HG03060 (cell line): ENCODE measurements around the gene KANSL1.

Experiments
- ATAC-seq: cut with Tn5 transposase; IDR thresholded peaks from one replicate; pipeline ENCODE4 v1.9.1; 2021; ENCODE audit warnings: low read depth, moderate number of reproducible peaks; ENCODE audit not compliant: unreplicated experiment

The KANSL1 gene

DNA sequence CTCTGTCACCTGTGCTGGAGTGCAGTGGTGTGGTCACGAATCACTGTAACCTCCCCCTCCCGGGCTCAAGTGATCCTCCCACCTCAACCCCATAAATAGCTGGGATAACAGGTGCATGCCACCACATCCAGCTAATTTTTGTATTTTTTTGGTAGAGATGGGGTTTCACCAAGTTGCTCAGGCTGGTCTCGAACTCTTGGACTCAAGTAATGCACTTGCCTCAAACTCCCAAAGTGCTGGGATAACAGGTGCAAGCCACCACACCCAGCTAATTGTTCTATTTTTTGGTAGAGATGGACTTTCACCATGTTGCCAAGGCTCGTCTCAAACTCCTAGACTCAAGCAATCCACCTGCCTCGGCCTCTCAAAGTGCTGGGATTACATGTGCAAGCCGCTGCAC, 107.7 kb downstream of the KANSL1 start:
- ATAC-seq = no peak

- ATAC-seq = no peak
These were observed 111.0 kb downstream of the KANSL1 start for GRCh38 chr17:46082257-46082656.

GRCh38 chr17:46081018-46081320, 112.3 kb downstream of the KANSL1 start:
- no peak for ATAC-seq

DNA sequence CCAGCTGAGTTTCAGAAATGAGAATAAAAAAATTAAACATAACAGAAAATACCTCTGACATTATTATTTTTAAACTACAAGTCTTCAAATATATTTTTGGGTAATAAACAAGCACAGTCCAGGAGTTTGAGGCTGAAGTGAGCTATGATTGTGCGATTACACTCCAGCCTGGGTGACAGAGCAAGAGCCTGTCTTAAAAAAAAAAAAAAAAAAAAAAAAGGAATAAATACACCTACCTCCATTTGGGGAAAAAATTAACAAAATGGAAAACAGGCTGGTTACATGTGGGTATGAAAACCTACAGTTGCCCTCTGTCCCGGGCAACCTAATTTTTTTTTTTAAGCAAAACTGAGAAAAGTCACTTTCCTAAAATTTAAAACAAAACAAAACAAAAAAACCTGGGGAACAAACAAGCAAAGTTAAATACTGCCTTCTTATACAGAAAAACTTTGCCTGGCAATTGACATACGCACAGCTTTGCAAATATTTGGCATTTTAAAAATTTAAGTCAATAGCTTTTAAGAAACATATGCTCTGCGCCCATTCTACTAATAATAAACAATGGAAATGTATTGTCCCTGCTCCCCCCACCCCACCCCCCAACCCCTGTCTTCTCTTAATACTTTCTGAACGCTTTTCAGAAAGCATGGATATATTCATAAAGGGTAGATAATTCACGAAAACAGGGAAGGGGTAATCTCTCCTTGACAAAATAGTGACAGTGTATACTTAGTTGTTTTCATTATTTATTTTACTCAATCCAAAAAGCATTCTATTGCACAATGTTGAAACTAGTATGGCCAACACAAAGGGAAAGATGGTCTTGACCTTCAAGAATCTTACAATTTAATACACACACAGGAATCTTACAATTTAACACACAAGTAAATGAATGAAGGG, 112.9 kb downstream of the KANSL1 start:
- ATAC-seq = no peak

- ATAC-seq = no peak
These were observed 114.6 kb downstream of the KANSL1 start for GRCh38 chr17:46078675-46079074.

- ATAC-seq = no peak
These were observed 118.7 kb downstream of the KANSL1 start for GRCh38 chr17:46074540-46074939.

- no peak for ATAC-seq
These were observed 120.2 kb downstream of the KANSL1 start for GRCh38 chr17:46072998-46073397.

- ATAC-seq = no peak
These were observed 121.4 kb downstream of the KANSL1 start for GRCh38 chr17:46071796-46072195.

DNA sequence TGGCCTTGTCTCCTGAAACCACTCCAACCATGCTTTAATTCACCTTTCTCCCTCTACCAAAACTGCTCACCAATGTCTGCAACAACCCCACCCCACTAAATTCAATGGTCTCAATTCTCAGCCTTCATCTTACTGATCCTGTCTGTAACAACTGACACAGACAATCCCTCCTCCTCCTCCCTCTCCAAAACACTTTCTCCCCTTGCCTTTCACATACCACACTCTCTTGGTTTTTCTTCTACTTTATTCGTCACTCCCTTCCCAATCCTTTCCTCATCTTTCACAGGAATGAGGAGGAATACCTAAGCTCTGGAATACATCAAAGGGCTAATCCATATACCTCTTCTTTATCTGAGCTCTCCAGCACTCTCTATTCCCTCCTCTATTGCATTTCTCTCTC, 128.8 kb downstream of the KANSL1 start:
- no peak for ATAC-seq

DNA sequence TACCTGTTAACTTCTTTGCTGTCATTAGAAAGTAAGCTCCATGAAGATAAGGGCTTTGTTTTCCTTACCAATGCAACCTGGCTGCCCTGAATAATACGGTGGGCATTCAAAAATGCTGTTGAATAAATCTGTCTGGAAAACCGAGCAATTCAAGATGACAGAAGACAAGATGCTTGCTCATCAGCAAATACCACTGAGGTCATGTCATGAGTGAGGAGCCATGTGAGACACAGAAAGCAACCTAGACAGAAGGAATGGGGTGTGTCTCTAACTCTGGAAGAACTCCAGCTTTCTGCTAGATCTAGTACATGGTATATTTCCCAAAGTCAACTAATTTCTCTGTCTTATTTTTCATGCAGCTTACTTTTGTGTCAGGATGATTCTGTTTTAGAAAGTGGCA, 130.0 kb downstream of the KANSL1 start:
- no peak for ATAC-seq

- ATAC-seq = no peak
These were observed 131.8 kb downstream of the KANSL1 start for GRCh38 chr17:46061435-46061834.

GRCh38 chr17:46060461-46060860, 132.8 kb downstream of the KANSL1 start:
- no peak for ATAC-seq

GRCh38 chr17:46059486-46059885, 133.7 kb downstream of the KANSL1 start:
- ATAC-seq = no peak

GRCh38 chr17:46057366-46057765, 135.9 kb downstream of the KANSL1 start:
- no peak for ATAC-seq

- ATAC-seq = no peak
These were observed 136.4 kb downstream of the KANSL1 start for GRCh38 chr17:46056800-46057304.

GRCh38 chr17:46053911-46054534, 139.2 kb downstream of the KANSL1 start:
- no peak for ATAC-seq

DNA sequence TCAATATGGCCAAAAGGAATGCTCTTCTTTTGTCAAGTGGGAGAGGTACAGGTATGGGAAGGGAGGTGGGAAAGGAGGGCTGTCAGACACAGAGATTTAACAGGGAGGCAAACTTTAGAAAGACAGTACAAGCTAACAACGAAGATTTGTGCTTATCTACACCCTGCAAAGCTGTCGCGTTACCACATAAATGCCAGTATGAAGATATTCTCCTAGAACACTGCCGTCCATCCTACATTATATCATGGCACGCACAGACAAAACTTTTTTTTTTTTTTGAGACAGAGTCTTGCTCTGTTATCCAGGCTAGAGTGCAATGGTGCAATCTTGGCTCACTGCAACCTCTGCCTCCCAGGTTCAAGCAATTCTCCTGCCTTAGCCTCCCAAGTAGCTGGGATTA, 143.6 kb downstream of the KANSL1 start:
- ATAC-seq = no peak

GRCh38 chr17:46047856-46048255, 145.4 kb downstream of the KANSL1 start:
- no peak for ATAC-seq

- ATAC-seq = no peak
These were observed 145.8 kb downstream of the KANSL1 start for GRCh38 chr17:46047398-46047797.

DNA sequence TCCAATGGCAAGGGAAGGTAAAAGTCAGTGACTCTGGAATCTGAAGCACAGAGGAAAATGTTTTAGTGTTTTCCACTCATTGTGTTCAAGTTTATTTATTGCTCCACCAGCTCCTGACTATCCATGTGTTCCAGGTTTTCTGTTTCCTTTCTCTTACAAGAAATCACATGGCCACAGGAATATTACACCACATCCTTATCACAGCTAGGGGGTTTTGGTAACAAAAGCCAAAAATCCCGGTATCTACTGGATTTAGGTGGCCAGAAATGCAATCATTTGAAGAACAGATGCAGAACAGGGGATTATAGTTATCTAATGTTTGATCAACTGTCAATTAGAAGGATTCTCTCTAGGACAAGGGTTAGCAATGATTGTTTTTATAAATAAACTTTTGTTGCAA, 146.3 kb downstream of the KANSL1 start:
- ATAC-seq = no peak

GRCh38 chr17:46045639-46046038, 147.6 kb downstream of the KANSL1 start:
- ATAC-seq = no peak

DNA sequence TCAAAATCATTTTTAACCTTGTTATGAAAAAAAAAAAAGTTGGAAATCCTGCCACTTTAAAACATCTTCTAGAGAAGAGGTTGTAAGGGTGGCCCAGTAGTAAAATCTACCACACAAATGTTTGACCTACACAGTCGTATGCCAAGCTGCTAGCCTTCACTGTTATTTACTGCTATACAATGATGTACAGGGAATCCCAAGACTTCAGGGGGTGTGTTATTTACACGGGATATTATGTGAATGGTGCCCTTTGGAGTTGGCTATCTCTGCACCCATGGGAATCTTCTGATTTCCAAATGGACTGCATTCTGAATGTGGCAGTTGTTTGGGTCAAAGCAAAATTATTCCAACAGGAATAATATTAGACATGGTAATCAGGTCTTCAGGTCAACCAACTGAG, 148.2 kb downstream of the KANSL1 start:
- ATAC-seq = no peak
